Mammary epithelial cell (primary cell): Measurements from ENCODE around the gene L3MBTL4.

Experiments
- EZH2 ChIP-seq: IDR thresholded peaks from 2 replicates; pipeline ENCODE4 v1.6.1; 2012; ENCODE audit warnings: low read length, inconsistent platforms, borderline replicate concordance
- TF ChIP-seq, protein P1 (sequence below), 2 donors: IDR thresholded peaks in 1 of 2; conservative IDR thresholded peaks in 1 of 2; 2 replicates each; pipeline ENCODE4 v1.5.1; 2011 to 2012; ENCODE audit warnings: inconsistent platforms in 2 of 2, low read length in 2 of 2, mild to moderate bottlenecking in 2 of 2, control low read depth in 1 of 2, low read depth in 1 of 2; ENCODE audit not compliant: insufficient read depth in 1 of 2; ENCODE audit errors: extremely low read depth in 1 of 2

DNA sequence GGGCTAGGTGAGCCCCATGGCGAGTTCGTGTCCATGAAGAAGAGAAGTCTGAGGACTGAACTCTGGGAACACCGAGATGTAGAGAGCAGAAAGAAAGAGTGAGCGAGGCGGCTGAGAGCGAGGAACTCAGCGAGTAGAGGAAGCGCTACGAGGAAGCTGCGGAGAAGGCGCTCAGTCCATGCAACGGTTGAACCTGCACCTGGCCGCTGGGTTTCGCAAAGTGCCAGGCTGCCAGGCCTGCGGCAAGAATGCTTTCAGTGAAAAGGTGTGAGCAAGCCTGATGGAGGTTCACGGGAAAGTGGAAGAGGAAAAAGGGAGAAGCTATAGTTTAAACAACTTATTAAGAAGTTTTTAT lies 268.4 kb downstream of the L3MBTL4 start:
- TF ChIP-seq EZH2 = no peak
- TF ChIP-seq, protein P1, sequence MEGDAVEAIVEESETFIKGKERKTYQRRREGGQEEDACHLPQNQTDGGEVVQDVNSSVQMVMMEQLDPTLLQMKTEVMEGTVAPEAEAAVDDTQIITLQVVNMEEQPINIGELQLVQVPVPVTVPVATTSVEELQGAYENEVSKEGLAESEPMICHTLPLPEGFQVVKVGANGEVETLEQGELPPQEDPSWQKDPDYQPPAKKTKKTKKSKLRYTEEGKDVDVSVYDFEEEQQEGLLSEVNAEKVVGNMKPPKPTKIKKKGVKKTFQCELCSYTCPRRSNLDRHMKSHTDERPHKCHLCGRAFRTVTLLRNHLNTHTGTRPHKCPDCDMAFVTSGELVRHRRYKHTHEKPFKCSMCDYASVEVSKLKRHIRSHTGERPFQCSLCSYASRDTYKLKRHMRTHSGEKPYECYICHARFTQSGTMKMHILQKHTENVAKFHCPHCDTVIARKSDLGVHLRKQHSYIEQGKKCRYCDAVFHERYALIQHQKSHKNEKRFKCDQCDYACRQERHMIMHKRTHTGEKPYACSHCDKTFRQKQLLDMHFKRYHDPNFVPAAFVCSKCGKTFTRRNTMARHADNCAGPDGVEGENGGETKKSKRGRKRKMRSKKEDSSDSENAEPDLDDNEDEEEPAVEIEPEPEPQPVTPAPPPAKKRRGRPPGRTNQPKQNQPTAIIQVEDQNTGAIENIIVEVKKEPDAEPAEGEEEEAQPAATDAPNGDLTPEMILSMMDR (conservative IDR thresholded peaks at IDR 0.05 in 1 of 2, IDR thresholded peaks at IDR 0.05 in 1 of 2; ENCODE audit: extremely low read depth in 1 of 2, insufficient read depth in 1 of 2, low read depth in 1 of 2, low read length in 2 of 2) = no peak
